GM18499 (cell line): ENCODE results near the gene TYK2.
"Not testable (repeated sequence)": the region's sequence is repeated elsewhere in the genome, so short reads cannot be mapped to it uniquely, and the experiment has no call there.

Experiments used
- ATAC-seq: cut with Tn5 transposase; IDR thresholded peaks from one replicate; pipeline ENCODE4 v1.9.1; 2021; ENCODE audit warnings: moderate number of reproducible peaks; ENCODE audit not compliant: insufficient read depth, unreplicated experiment

Gene TYK2

GRCh38 chr19:10336725-10337124 is 43.6 kb downstream of the TYK2 start:
- ATAC-seq = not testable (repeated sequence)

- no peak for ATAC-seq
Measured at GRCh38 chr19:10335352-10335985, 44.9 kb downstream of the TYK2 start.

GRCh38 chr19:10334588-10335351 is 45.6 kb downstream of the TYK2 start:
- no peak for ATAC-seq

- no peak for ATAC-seq
Measured at GRCh38 chr19:10333758-10334587, 46.4 kb downstream of the TYK2 start.

- peak; percentile 64 for ATAC-seq
Measured at GRCh38 chr19:10332965-10333757, 47.2 kb downstream of the TYK2 start, which contains the start of gene RAVER1. TSS of gene RAVER1 (minus strand) at chr19:10333529. CDS start at chr19:10333507, 22 bp downstream.

GRCh38 chr19:10332158-10332964 is 48.0 kb downstream of the TYK2 start:
- no peak for ATAC-seq

- ATAC-seq = no peak
Measured at GRCh38 chr19:10329555-10329954, 50.8 kb downstream of the TYK2 start.

GRCh38 chr19:10328558-10329429 is 51.6 kb downstream of the TYK2 start:
- ATAC-seq = no peak

GRCh38 chr19:10327793-10328192 is 52.6 kb downstream of the TYK2 start:
- no peak for ATAC-seq

GRCh38 chr19:10325732-10326131 is 54.6 kb downstream of the TYK2 start:
- ATAC-seq = no peak

- ATAC-seq = no peak
Measured at GRCh38 chr19:10321874-10322835, 58.2 kb downstream of the TYK2 start.

- ATAC-seq = no peak
Measured at GRCh38 chr19:10321417-10321797, 59.0 kb downstream of the TYK2 start.

- no peak for ATAC-seq
Measured at GRCh38 chr19:10320602-10321416, 59.6 kb downstream of the TYK2 start.

- no peak for ATAC-seq
Measured at GRCh38 chr19:10318807-10319682, 61.3 kb downstream of the TYK2 start.

GRCh38 chr19:10317857-10318462 is 62.4 kb downstream of the TYK2 start:
- ATAC-seq = no peak
